Epithelial cell of proximal tubule (primary cell): ENCODE results near the gene TMEM30B. TPM values are rescaled to one million over a fixed set of nuclear protein-coding genes. Genes with fewer than 3 reads are reported as not detected.

Experiments
- DNase-seq: peaks from one replicate; pipeline ENCODE4 v3.0.0-alpha.2; 2011; ENCODE audit warnings: low read depth
- H3K4me3 ChIP-seq: 2 replicates; pipeline ENCODE4 v1.5.1; 2011; ENCODE audit warnings: low read depth, mild to moderate bottlenecking, low read length
- total RNA-seq: library from RNA; depleted of rRNA; stranded (reverse); fragments of >200 nt; gene quantifications from 2 replicates; pipeline ENCODE4 v1.2.3, GENCODE V29; 2015
- TF ChIP-seq, protein P1 (sequence below): conservative IDR thresholded peaks from 2 replicates; pipeline ENCODE4 v1.5.1; 2012; ENCODE audit warnings: low read depth, mild to moderate bottlenecking, low read length

The TMEM30B gene
- total RNA-seq, 1 donor from 2014 or later, result 3.1 TPM

DNA sequence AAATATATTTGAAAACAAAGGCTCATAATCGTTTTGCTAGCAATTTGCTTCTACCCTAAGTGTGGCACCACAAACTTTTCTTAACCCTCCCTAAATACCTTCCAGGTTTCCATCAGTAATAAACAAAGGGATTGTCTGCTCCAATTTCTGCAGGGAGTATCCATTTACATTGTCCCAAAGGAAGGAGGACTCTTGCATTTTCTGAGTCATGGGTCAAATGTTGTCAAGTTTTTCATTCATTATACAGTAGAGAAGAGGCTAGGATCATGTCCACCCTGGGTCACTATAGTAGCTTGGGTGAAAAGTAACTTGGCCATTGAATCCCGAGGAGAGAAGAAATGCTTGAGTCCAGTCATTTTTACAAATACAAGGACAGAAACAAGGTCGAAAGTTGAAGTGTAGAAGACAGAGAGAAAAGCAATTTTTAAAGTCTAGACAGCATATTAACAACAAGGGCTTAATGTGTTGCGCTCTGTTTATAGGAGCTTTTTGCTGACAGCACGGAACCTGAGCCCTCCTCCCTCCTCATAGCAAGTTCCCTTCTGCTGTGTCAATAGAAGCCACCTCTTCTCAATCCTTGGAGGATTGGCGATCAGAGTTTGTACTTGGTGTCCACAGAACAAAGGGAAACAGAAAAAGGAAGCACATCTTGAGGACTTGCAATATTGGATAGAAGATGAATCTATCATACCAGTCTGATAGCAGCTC lies 53.1 kb downstream of the TMEM30B start:
- DNase-seq, result no peak
- no peak overlapping the region for H3K4me3 ChIP-seq
- TF ChIP-seq, protein P1, sequence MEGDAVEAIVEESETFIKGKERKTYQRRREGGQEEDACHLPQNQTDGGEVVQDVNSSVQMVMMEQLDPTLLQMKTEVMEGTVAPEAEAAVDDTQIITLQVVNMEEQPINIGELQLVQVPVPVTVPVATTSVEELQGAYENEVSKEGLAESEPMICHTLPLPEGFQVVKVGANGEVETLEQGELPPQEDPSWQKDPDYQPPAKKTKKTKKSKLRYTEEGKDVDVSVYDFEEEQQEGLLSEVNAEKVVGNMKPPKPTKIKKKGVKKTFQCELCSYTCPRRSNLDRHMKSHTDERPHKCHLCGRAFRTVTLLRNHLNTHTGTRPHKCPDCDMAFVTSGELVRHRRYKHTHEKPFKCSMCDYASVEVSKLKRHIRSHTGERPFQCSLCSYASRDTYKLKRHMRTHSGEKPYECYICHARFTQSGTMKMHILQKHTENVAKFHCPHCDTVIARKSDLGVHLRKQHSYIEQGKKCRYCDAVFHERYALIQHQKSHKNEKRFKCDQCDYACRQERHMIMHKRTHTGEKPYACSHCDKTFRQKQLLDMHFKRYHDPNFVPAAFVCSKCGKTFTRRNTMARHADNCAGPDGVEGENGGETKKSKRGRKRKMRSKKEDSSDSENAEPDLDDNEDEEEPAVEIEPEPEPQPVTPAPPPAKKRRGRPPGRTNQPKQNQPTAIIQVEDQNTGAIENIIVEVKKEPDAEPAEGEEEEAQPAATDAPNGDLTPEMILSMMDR, result no peak

Other genes with a start within 250 kb of the TMEM30B start
- gene PRKCH, start 40.2 kb upstream of the TMEM30B start, total RNA-seq, result 6.9 and 7.6 TPM in 2 replicates